Loucy (cell line): Measurements from ENCODE around the gene ZNF772.
A peak's percentile ranks its signal among the peaks of the same experiment; 100 is the strongest.
"Not testable (repeated sequence)": the region's sequence is repeated elsewhere in the genome, so short reads cannot be mapped to it uniquely, and the experiment has no call there.

Experiments
- H2AFZ ChIP-seq: fragments of 200-600 bp; sonication (generic); 2 replicates; pipeline ENCODE4 v1.6.0; 2016; ENCODE audit warnings: antibody characterized with exemption, mild to moderate bottlenecking, low read length, moderate library complexity
- H3F3A ChIP-seq: fragments of 200-600 bp; 2 replicates; pipeline ENCODE4 v1.6.0; 2016; ENCODE audit warnings: antibody characterized with exemption, low read depth, mild to moderate bottlenecking
- H3K27me3 ChIP-seq: fragments of 200-600 bp; sonication (generic); 2 replicates; pipeline ENCODE4 v1.6.1; 2014; ENCODE audit warnings: low read length, mild to moderate bottlenecking; ENCODE audit not compliant: insufficient read depth, poor library complexity, severe bottlenecking
- H3K36me3 ChIP-seq: fragments of 200-600 bp; sonication (generic); 2 replicates; pipeline ENCODE4 v1.6.1; 2016; ENCODE audit warnings: low read length; ENCODE audit not compliant: insufficient read depth
- H3K4me1 ChIP-seq: fragments of 200-600 bp; sonication (generic); 2 replicates; pipeline ENCODE4 v1.5.1; 2014; ENCODE audit warnings: low read length, mild to moderate bottlenecking; ENCODE audit not compliant: insufficient read depth, poor library complexity, severe bottlenecking
- H3K4me2 ChIP-seq: fragments of 200-600 bp; sonication (generic); 2 replicates; pipeline ENCODE4 v1.6.0; 2014; ENCODE audit warnings: antibody characterized with exemption, low read length, low read depth, mild to moderate bottlenecking; ENCODE audit not compliant: poor library complexity, severe bottlenecking
- H3K4me3 ChIP-seq: fragments of 200-600 bp; sonication (generic); 2 replicates; pipeline ENCODE4 v1.5.1; 2014; ENCODE audit warnings: low read length, mild to moderate bottlenecking, mixed read lengths; ENCODE audit not compliant: poor library complexity, severe bottlenecking
- H3K79me2 ChIP-seq: fragments of 200-600 bp; sonication (generic); 2 replicates; pipeline ENCODE4 v1.6.1; 2014; ENCODE audit warnings: low read length; ENCODE audit not compliant: insufficient read depth
- H3K9ac ChIP-seq: fragments of 200-600 bp; sonication (generic); 2 replicates; pipeline ENCODE4 v1.6.0; 2014; ENCODE audit warnings: mild to moderate bottlenecking, low read depth, low read length, moderate library complexity; ENCODE audit not compliant: poor library complexity, severe bottlenecking
- H3K9me2 ChIP-seq: fragments of 200-600 bp; sonication (generic); replicated peaks from 2 replicates; pipeline ENCODE4 v1.6.1; 2016; ENCODE audit warnings: low read depth, low read length, mixed read lengths
- H3K9me3 ChIP-seq: fragments of 200-600 bp; sonication (generic); 2 replicates; pipeline ENCODE4 v1.6.1; 2014; ENCODE audit warnings: mild to moderate bottlenecking, antibody characterized with exemption, low read length, low read depth; ENCODE audit not compliant: insufficient read depth
- H4K20me1 ChIP-seq: fragments of 200-600 bp; sonication (generic); 2 replicates; pipeline ENCODE4 v1.6.0; 2014; ENCODE audit warnings: antibody characterized with exemption, low read length, mild to moderate bottlenecking; ENCODE audit not compliant: insufficient read depth, poor library complexity, severe bottlenecking
- EZH2phosphoT487 ChIP-seq: fragments of 200-600 bp; IDR thresholded peaks from 2 replicates; pipeline ENCODE4 v1.6.1; 2018; ENCODE audit warnings: antibody characterized with exemption, mild to moderate bottlenecking, moderate library complexity, borderline replicate concordance
- TF ChIP-seq, protein P1 (sequence below): fragments of 200-600 bp; sonication (generic); conservative IDR thresholded peaks from 2 replicates; pipeline ENCODE4 v1.5.1; 2014; ENCODE audit warnings: mild to moderate bottlenecking, antibody characterized with exemption, low read length

The ZNF772 gene

DNA sequence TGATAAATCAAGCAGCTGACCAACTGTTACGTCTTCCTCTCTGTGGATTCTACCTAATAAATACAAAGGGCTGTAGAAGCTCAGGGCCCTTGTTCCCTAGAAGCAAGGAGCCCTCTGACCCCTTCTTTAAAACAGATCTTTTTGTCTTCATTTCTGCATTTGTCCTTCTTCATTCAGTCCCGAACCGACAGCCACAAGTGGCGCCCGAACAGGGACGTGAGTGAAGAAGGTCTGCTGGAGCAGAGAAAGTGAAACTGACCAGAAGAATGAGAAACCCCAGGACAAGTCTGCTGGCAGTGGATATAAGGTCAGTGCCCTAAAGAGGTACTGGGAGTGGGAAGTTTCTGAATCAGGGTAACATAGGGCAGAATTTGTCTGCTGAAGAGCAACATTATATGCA is 35.5 kb upstream of the ZNF772 start:
- Histone ChIP-seq H3K9ac (no peak overlapping the region), H3K79me2 (no peaks in the 10 kb centered on the region), H3K4me1 (peaks cover 15% of the 10 kb centered on the region), H4K20me1 (no peaks in the 10 kb centered on the region), H3K9me2 (no peaks in the 10 kb centered on the region), H3K36me3 (peaks cover 6% of the 10 kb centered on the region; the same call in 1 of the 2 replicates), H3K4me3 (no peak overlapping the region), H3K9me3 (peaks cover 32% of the 10 kb centered on the region; the same call in 1 of the 2 replicates), H3F3A (no peaks in the 10 kb centered on the region), H2AFZ (no peak overlapping the region), H3K27me3 (no peaks in the 10 kb centered on the region), H3K4me2 (no peak overlapping the region)
- no peak for TF ChIP-seq EZH2phosphoT487
- TF ChIP-seq, protein P1, sequence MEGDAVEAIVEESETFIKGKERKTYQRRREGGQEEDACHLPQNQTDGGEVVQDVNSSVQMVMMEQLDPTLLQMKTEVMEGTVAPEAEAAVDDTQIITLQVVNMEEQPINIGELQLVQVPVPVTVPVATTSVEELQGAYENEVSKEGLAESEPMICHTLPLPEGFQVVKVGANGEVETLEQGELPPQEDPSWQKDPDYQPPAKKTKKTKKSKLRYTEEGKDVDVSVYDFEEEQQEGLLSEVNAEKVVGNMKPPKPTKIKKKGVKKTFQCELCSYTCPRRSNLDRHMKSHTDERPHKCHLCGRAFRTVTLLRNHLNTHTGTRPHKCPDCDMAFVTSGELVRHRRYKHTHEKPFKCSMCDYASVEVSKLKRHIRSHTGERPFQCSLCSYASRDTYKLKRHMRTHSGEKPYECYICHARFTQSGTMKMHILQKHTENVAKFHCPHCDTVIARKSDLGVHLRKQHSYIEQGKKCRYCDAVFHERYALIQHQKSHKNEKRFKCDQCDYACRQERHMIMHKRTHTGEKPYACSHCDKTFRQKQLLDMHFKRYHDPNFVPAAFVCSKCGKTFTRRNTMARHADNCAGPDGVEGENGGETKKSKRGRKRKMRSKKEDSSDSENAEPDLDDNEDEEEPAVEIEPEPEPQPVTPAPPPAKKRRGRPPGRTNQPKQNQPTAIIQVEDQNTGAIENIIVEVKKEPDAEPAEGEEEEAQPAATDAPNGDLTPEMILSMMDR = no peak

GRCh38 chr19:57511484-57511883 is 34.1 kb upstream of the ZNF772 start:
- H3K9ac ChIP-seq = no peak overlapping the region
- H3K4me2 ChIP-seq = no peak overlapping the region
- H3K79me2 ChIP-seq = no peaks in the 10 kb centered on the region
- H4K20me1 ChIP-seq = no peaks in the 10 kb centered on the region
- no peaks in the 10 kb centered on the region for H3K9me2 ChIP-seq
- no peaks in the 10 kb centered on the region for H3F3A ChIP-seq
- H3K4me1 ChIP-seq = peaks cover 13% of the 10 kb centered on the region
- H3K36me3 ChIP-seq = peaks cover 18% of the 10 kb centered on the region
- H3K27me3 ChIP-seq = no peaks in the 10 kb centered on the region
- H3K4me3 ChIP-seq = no peak overlapping the region
- no peak overlapping the region for H2AFZ ChIP-seq
- H3K9me3 ChIP-seq = peaks cover 32% of the 10 kb centered on the region; the same call in 1 of the 2 replicates
- TF ChIP-seq EZH2phosphoT487 = no peak
- TF ChIP-seq, protein P1 = no peak

DNA sequence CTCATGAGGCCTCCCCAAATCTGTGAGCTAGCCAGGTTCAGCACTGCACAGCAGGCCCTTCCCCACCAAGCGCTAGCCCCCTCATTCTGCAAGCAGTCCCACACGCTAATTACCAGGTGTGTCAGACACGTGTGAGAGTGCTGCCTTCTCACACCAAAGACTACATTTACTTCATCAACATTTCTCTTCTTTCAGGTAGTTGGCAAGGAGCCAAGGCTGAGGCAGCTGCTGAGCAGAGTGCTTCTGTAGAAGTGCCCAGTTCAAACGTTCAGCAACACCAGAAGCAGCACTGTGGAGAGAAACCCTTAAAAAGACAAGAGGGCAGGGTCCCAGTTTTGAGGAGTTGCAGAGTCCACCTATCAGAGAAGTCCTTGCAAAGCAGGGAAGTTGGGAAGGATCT is 28.8 kb upstream of the ZNF772 start:
- H3K4me2 ChIP-seq = no peak overlapping the region
- no peaks in the 10 kb centered on the region for H3K27me3 ChIP-seq
- no peaks in the 10 kb centered on the region for H3K9me2 ChIP-seq
- peaks cover under 1% of the 10 kb centered on the region; the same call in 1 of the 2 replicates for H3K9me3 ChIP-seq
- no peak overlapping the region for H3K4me3 ChIP-seq
- H4K20me1 ChIP-seq = no peaks in the 10 kb centered on the region
- no peak overlapping the region for H3K9ac ChIP-seq
- H3K79me2 ChIP-seq = peaks cover 26% of the 10 kb centered on the region; the same call in 1 of the 2 replicates
- H2AFZ ChIP-seq = no peak overlapping the region
- peaks cover 31% of the 10 kb centered on the region for H3K36me3 ChIP-seq
- no peak for TF ChIP-seq EZH2phosphoT487
- TF ChIP-seq, protein P1 = no peak
- no peaks in the 10 kb centered on the region for H3F3A ChIP-seq
- H3K4me1 ChIP-seq = peaks cover 9% of the 10 kb centered on the region

- Histone ChIP-seq H3K79me2 (peaks cover 35% of the 10 kb centered on the region), H3K4me2 (peak overlapping the region; percentile 80), H3K9ac (peak overlapping the region; percentile 80), H3K4me1 (peaks cover 16% of the 10 kb centered on the region), H3K4me3 (peak overlapping the region; percentile 85)
- not testable (repeated sequence) for H3K9me2 ChIP-seq, H3K27me3 ChIP-seq, H3F3A ChIP-seq, H4K20me1 ChIP-seq, H3K9me3 ChIP-seq, H2AFZ ChIP-seq, H3K36me3 ChIP-seq
Observed at GRCh38 chr19:57500400-57500799, 23.0 kb upstream of the ZNF772 start.

DNA sequence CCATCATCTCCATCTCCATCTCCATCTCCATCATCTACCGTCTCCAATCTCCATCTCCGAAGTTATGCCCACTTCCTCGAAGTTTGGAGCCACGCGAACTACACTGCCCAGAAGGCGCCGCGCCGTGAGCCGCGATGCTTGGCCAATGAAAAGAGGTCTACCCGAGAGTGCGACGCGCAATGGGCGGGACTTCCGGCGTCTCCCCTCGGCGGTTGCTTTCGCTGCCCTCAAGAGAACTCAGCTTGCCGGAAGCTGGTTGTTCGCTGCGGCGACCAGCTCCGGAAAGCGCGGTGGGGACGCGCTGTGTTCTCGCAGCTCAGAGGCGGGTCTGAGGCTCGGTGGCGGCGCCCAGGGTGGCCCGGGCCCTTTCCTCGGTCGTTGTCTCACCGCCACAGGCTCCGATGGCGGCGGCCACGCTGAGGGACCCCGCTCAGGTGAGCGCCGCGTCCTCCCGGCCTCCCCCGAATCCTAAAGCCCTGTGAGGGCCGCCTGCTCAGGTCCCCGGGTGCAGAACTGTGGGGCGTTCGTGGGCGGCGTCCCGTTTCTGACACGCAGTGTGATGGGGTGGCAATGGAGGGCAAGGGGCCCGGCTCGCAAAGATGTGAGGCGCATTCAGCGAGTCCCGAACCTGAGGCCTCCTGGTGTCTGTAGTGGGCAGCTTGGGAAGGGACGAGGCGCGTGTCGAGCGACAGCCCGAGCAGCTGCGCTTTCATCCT is 22.5 kb upstream of the ZNF772 start, which contains the start of gene ZNF773:
ZNF773 (plus strand) TSS at position 259 of the 716 bp plus-strand sequence; CDS start at position 402, 143 bp downstream.
- H4K20me1 ChIP-seq, H3F3A ChIP-seq, H3K9me2 ChIP-seq, H3K27me3 ChIP-seq, H3K36me3 ChIP-seq, H3K9me3 ChIP-seq: not testable (repeated sequence)
- Histone ChIP-seq H3K4me1 (peaks cover 16% of the 10 kb centered on the region), H3K9ac (peak within 1 kb of the TSS; percentile 80), H3K4me2 (peak within 1 kb of the TSS; percentile 80), H2AFZ (peak within 1 kb of the TSS; percentile 80; the same call in 1 of the 2 replicates), H3K4me3 (peak within 1 kb of the TSS; percentile 85), H3K79me2 (peaks cover 35% of the 10 kb centered on the region)
